Right kidney (tissue), 9 donors: ENCODE data around the gene RIT1.
A peak's percentile ranks its signal among the peaks of the same experiment; 100 is the strongest.

Experiments
- DNase-seq: peaks from one replicate; pipeline ENCODE4 v3.0.0-alpha.2; 2016
- long read RNA-seq, 8 donors: transcript quantifications; one replicate each; lab custom pipeline, GENCODE V29; 2026

RIT1 gene, protein sequence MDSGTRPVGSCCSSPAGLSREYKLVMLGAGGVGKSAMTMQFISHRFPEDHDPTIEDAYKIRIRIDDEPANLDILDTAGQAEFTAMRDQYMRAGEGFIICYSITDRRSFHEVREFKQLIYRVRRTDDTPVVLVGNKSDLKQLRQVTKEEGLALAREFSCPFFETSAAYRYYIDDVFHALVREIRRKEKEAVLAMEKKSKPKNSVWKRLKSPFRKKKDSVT
- long read RNA-seq, donor 1, transcript RIT1-202 (6 exons, 3,445 nt), result major isoform, 22 of 28 reads
- long read RNA-seq, donor 1, partial matches to known transcripts, result 0 of 28 reads
- long read RNA-seq, donor 1, other reads (novel, unspliced or antisense), result 0 of 28 reads
- long read RNA-seq, donor 2, transcript RIT1-202 (6 exons, 3,445 nt), result major isoform, 9 of 12 reads
- long read RNA-seq, donor 2, partial matches to known transcripts, result 0 of 12 reads
- long read RNA-seq, donor 2, other reads (novel, unspliced or antisense), result 0 of 12 reads
- long read RNA-seq, donor 3, transcript RIT1-202 (6 exons, 3,445 nt), result major isoform, 13 of 18 reads
- long read RNA-seq, donor 3, partial matches to known transcripts, result 0 of 18 reads
- long read RNA-seq, donor 3, other reads (novel, unspliced or antisense), result 0 of 18 reads
- long read RNA-seq, donor 4, transcript RIT1-202 (6 exons, 3,445 nt), result major isoform, 9 of 13 reads
- long read RNA-seq, donor 4, partial matches to known transcripts, result 0 of 13 reads
- long read RNA-seq, donor 4, other reads (novel, unspliced or antisense), result 0 of 13 reads
- long read RNA-seq, donor 5, transcript RIT1-202 (6 exons, 3,445 nt), result major isoform, 12 of 14 reads
- long read RNA-seq, donor 5, partial matches to known transcripts, result 0 of 14 reads
- long read RNA-seq, donor 5, other reads (novel, unspliced or antisense), result 0 of 14 reads
- long read RNA-seq, donor 6, transcript RIT1-202 (6 exons, 3,445 nt), result major isoform, 12 of 18 reads
- long read RNA-seq, donor 6, partial matches to known transcripts, result 0 of 18 reads
- long read RNA-seq, donor 6, other reads (novel, unspliced or antisense), result 0 of 18 reads
- long read RNA-seq, donor 7, transcript RIT1-202 (6 exons, 3,445 nt), result major isoform, 15 of 17 reads
- long read RNA-seq, donor 7, partial matches to known transcripts, result 0 of 17 reads
- long read RNA-seq, donor 7, other reads (novel, unspliced or antisense), result 0 of 17 reads
- long read RNA-seq, donor 8, transcript RIT1-202 (6 exons, 3,445 nt), result major isoform, 21 of 26 reads
- long read RNA-seq, donor 8, partial matches to known transcripts, result 0 of 26 reads
- long read RNA-seq, donor 8, other reads (novel, unspliced or antisense), result 0 of 26 reads

DNA sequence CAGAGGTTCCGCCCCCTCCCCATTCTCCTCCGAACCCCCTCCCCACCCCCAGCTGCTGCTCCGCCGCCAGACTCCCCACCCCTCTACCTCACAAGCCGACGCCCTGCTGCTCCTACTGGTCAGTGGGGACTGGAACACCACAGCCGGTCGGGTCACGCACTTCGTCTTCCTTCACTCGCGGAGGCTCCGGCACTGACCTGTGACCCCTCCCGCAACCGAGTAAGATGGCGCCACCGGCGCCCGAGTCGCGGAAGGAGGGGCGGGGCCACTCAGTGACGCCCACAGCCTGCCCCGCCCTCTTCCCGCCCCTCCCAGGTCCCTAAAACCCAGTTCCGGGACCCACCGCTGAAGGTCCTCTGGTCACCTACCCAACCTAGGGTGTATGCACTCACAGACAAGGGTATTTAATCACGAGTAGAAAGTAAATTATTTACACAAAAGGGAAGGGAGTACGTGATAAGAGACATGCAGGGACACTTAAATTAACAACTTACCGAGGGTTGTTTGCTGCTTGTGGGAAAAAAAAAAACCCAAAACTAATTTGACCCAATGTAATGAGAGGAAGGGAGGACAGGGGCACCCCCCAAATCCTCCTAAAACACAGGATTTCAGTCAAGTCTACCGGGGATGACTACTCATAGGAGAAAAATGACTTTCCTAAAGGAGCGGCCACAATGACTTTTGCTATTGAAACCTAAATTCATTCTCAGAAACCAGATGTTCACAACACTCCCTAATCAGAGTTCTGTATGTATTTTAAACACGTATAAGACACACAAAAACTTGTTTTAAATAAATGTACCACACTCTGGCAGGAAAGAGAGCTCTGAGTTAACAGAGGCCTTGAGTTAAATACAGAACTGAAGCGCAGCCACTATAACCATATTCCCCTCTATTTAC, at the start of gene RIT1:
Gene RIT1, minus strand, starts transcription at position 194 of the 900 bp plus-strand sequence. CDS start 588 bp downstream, outside the sequence.
- peak; percentile 80 for DNase-seq

DNA sequence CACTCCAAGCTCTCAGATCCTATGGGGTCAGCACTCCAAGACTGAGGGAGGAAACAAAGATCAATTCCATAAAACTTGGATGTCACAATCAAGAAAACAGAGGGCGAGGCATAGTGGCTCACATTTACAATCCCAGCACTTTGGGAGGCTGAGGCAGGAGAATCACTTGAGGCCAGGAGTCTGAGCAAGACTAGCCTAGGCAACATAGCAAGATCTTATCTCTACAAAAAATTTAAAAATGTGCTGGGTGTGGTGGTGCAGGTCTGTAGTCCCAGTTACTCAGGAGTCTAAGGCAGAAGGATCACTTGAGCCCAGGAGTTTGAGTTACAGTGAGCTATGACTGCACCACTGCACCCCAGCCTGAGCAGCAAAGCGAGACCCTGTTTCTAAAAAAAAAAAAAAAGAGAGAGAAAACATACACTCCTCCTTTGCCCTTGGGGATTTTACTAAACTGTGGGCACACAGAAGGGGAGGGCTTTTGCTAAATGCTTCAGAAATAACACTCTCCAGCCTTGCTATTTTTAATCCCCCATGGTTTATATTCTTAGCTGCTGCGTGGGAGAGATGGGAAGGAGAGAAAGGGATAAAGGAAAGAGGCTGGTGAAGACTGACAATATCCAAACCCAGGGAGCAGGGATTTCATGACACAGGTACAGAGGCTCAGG, 49.1 kb upstream of the RIT1 start:
- no peak for DNase-seq

DNA sequence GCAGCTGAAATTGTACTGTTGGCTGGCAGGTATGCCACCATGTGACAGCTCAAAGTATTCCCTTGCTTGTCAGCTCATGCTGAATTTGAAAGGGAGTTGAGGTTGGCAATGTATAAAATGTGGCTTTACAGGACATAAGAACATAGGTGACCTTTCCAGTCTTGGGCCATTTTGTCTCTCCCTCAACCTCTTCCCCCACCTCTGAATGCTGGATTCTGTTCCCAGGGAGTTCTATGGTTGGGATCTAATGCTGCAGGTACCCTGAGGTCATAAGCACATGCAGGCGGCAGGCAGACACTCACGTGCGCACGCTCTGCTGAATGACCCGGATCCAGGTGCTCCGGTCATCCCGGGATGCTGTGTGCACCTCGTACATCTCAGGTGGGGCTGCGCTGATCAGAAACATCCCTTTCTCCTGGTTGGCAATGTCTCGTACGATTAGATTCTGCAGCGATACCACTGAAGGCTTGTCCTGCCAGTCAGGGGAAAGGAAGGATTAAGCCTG, 46.3 kb upstream of the RIT1 start:
- DNase-seq, result no peak

DNA sequence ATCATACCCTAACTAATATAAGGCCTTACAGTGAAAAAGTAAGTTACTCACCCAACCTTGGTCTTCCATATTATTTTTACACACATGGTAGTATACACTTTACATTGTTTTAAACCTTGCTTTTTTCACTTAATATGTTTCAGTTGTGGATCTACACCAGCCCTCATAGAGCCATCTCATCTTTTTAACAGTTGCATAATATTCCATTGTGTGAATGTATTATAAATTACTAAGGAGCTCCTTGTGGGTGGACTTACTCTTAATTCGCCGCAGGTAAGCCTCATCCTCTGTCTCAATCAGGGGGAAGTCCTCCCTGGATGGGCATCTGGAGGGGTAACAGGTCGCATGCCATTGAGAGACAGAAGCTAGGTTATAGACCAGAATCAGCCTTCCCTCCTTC, 43.5 kb upstream of the RIT1 start:
- DNase-seq, result no peak

DNA sequence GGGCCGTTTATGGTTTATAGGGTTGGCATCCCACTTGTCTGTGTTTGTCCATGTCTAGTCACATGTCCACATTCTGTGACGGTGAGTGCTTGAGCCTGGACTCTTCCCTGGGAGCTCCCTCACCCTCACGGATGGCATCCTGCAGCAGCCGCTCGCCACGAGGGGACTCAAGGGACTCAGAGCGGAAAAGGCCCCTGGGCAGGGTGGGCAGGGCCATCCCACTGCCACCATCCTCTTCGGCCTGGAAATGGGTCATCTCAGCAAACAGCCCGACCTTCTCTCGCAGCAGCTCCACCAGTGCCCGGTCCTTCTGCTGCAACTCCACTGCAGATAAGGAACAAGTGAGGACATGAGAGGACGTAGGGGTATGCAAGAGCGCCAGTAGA, 41.3 kb upstream of the RIT1 start:
- DNase-seq, result no peak

DNA sequence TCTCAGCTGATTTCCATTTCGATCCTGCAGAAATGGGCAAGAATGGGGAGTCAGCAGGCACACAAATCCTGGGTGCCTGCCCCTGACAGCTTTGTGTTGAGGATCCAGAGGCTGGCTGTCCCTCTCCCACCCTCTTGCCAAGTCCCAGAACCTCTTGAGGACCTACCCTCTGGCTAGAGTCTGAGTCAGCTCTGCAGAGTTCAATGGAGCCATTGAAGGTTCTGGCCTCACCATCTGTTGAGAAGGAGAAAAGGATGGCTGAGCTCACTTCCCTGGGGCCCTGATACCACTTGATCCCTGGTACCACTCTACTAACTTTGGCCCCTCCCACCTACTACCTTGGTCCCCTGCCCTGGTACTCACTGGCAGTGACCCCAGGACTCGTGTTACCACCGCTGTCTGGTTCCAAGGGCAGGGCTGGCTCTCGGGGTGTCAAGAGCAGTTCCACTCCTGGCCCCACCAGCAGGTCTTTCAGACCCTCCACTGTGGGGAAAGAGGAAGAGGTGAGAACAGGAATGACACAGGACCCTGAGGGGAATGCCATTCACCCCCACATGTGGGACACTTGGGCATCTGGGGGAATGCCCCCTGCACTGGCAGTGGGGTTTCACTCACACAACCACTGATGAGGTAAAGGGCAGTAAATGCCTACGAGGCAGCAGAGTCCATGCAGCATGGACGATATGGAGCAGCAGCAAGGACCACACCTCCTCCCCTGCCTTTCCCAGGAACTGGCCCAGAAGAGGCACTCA, 40.8 kb upstream of the RIT1 start:
- no peak for DNase-seq

DNA sequence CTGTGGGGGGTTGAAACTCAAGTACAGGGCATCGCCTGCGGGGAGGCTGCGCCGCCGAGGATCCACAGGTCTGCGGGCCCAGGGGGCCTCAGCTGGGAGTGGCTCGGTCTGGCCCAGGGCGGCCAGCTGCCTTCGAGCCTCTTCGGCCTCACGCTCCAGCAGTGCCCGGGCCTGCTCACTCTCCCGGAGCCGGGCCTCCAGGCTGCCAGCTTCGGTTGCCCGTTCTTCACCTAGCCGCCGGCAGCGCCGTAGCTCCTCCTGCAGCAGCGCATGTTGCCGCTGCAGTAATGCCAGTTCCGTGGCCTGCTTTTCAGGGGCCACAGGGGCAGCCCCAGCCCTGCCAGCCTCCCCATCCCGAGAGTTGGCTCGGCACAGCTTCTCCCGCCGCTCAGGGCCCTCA, 39.7 kb upstream of the RIT1 start:
- no peak for DNase-seq

DNA sequence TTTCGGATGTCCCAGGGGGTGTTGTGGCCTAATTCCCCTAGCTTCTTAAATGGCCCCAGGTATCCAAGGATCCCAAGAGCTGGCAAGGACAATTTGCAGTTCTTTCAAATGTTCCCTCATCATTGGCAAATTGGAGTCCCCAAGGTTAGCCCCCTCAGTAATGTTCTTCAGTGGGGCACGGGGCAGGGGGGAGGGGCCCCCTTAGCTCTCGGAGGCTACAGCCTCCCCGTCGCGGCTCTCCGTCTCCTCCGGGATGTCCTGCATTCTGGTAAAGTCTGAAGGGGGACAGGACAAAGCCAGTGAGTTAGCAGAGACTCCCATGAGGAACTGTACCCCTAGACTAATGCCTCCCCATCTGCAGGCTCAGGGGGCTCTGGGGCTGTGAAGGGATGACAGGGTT, 36.6 kb upstream of the RIT1 start:
- DNase-seq, result no peak

DNA sequence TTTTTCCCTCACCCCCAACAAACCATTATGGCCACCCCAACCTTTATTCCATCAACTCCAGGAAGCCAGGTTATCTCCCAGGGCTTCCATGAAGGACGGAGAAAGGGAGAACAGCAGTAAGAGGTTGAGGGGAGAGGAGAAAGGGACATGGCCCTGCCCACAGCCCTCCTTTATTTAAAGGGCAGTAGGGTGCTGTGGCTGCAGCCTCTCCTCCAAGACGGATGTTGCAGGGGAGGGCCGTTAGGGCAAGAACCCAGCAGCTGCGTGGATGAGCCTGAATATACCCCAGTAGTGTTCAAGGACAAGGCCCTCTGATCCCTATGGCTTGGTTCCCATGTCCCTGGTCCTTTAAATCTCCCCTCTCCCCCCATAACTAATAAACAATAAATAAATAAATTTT, 36.1 kb upstream of the RIT1 start:
- DNase-seq, result no peak

DNA sequence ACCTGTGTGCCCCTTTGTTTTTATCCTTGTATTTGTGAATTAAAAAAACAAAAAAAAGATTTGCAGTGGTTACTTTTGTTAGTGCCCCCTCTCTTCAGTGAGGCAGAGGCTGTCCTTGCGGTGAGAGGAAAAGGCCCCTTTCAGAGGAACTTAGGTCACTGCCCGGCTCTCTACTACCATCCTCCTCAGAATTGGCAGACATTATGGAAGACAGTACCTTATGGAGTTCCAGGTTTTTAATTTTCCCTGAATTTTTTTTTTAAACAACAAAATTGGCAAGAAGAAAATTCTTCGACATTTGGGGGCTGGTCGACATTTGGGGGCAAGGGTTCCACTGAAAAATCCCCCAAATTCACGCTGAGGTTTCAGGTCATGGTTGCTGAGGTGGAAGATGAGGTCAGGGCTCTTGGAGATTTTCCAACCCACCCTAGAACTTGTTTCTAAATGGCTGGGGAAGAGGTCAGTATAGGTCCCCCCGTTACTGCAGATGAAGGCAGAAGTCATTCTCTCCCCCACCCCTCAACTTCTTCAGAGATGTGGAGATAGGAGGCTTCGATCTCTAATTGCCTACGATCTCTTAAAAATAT, 35.6 kb upstream of the RIT1 start:
- no peak for DNase-seq

DNA sequence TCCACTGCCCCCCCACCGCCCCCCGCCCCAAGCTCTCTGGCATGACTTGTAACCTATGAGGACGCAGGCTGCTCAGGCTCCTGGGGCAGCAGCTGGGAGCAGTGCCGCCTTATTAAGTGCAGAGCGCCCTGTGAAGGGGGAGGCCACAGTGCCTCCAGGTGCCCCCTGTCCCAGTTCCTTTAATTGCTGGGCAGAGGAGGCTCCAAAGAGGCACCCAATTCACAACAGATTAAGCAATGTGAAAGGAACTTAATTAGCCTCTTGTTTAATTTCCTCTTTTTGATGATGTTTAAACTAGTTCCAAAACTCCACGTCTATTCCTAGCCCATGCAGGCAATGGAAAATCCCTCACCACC, 33.3 kb upstream of the RIT1 start:
- DNase-seq, result no peak

DNA sequence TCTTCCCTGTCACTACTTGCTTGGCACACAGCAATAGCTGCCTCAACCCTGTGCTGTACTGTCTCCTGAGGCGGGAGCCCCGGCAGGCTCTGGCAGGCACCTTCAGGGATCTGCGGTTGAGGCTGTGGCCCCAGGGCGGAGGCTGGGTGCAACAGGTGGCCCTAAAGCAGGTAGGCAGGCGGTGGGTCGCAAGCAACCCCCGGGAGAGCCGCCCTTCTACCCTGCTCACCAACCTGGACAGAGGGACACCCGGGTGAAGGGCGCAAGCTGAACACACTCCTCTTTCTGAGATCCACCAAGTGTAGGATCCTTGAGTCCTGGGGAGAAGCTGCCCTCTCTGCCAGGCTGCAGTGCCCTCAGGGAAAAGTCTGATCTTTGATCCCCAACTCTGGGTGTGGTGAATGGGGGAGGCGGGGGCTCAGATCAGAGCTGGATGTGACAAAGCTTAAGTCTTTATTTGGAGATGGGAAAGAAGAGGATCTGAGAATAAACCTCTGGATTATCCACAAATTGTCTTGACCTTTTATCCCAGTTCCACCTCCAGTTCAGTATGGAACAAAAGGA, 31.5 kb upstream of the RIT1 start:
- DNase-seq, result no peak

DNA sequence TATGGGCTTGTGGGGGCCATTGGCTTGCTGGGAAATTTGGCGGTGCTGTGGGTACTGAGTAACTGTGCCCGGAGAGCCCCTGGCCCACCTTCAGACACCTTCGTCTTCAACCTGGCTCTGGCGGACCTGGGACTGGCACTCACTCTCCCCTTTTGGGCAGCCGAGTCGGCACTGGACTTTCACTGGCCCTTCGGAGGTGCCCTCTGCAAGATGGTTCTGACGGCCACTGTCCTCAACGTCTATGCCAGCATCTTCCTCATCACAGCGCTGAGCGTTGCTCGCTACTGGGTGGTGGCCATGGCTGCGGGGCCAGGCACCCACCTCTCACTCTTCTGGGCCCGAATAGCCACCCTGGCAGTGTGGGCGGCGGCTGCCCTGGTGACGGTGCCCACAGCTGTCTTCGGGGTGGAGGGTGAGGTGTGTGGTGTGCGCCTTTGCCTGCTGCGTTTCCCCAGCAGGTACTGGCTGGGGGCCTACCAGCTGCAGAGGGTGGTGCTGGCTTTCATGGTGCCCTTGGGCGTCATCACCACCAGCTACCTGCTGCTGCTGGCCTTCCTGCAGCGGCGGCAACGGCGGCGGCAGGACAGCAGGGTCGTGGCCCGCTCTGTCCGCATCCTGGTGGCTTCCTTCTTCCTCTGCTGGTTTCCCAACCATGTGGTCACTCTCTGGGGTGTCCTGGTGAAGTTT, 30.8 kb upstream of the RIT1 start:
- DNase-seq, result no peak

DNA sequence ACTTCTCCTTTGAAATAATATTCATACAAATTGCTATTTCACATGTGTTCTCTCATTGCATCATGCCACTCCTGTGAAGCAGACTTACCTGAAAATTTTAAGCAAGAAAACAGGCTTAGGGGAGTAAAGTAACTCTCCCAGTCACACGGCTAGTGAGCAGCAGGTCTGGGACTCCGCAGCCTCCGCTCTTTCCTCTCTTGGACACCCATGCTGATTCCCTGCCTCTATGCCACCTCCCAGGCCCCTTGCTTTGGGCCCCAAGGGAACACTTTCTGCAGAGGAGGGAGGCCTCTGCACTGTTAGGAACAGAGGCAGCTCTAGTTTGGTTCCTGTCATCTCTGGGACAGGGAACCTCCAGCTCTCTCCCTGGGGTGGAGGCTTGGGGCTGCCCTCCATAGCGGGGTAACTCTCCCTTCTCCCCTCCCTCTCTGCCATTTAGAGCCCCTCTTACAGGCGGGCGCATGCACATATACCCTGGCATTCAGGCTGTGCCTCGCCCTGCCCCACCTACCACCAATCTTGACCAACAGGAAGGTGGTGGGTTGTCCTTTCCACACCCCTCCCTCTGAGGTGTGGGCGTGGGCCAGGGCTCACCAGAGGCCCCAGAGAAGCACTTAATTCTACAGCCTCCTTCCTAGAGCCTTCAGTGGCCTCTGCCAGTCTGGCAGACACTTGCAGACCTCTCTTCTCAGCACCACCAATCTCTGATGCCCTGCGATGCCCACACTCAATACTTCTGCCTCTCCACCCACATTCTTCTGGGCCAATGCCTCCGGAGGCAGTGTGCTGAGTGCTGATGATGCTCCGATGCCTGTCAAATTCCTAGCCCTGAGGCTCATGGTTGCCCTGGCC, 30.1 kb upstream of the RIT1 start, which contains the start of gene RXFP4:
Gene RXFP4, plus strand, starts transcription at position 646 of the 852 bp plus-strand sequence. Its CDS starts 72 bp downstream, at position 718.
- DNase-seq, result peak; percentile 42

DNA sequence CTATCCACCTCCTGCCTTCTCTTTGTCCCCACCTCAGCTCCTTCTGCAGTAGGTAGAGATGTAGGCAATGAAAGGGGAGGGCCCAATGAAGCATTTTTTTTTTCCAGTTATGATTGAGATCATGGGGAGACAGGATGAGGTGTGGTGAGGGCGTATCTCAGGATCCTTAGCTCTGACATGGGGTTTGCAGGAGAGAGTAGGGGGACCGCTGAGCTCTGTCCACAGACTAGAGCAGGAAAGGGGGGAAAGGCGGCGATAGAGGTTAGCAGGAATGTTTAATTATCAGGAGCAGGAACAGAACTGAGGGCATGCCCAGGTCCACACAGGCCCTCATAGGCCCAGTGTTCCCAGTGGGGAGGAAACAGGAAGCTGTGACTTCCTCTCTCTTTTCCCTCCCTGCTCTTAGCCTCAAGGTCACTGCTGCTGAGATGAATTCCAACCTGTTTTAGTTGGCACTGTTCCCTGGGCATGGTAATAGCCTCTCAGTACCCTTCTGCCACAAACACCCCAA, 29.4 kb upstream of the RIT1 start:
- DNase-seq, result peak; percentile 52

DNA sequence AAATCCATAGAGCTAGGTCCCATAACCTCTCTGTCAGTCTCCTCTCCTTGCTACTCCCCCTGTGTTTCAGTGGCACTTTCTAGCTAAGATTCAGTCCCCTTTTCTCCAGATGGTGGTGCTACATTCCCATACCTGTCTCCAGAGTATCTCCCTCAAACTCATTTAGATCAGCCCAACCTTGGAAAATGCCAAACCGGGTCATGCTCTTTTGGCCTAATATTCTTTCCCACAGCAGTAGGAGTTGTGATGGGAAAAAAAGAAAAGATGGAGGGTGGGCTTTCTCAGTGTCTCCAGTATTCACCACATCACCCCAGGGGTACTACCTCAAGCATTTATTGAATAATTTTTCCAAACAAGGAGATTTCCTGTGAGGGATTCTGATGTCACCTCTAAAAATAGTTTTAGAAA, 27.1 kb upstream of the RIT1 start:
- DNase-seq, result peak; percentile 34

DNA sequence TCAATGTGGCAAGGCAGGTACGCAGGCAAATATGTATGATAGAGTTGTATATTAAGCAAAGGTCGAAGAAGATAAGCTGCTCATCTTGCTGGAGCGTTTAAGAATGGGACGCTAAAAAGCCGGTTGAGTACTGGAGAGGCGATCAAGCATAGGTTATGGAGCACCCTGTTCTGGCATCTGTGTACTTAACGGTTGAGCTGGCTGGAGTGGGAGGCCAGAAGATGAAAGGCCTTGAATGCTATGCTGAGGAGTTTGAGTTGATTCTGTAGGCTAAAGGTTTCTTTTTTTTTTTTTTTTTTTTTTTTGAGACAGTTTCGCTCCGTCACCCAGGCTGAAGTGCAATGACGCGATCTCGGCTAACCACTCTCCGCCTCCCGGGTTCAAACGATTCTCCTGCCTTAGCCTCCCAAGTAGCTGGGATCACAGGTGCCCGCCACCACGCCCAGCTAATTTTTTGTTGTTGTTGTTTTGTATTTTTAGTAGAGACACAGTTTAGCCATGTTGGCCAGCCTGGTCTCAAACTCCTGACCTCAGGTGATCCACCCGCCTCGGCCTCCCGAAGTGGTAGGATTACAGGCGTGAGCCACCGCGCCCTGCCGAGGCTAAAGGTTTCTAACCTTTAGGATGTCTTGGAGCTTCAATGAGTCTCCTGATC, 23.9 kb upstream of the RIT1 start:
- no peak for DNase-seq
